Adipocyte (in vitro differentiated cells): ENCODE data around the gene TBL1X.

ENCODE experiments used
- DNase-seq: peaks from one replicate; pipeline ENCODE4 v3.0.0-alpha.2; 2015; ENCODE audit warnings: low read depth
- H3K27me3 ChIP-seq: replicated peaks from 2 replicates; pipeline ENCODE4 v1.7.0; 2013; ENCODE audit warnings: mild to moderate bottlenecking, low read length, moderate library complexity; ENCODE audit not compliant: control insufficient read depth, insufficient read depth
- H3K36me3 ChIP-seq: 2 replicates; pipeline ENCODE4 v1.7.0; 2013; ENCODE audit warnings: low read length, mild to moderate bottlenecking, moderate library complexity; ENCODE audit not compliant: control insufficient read depth, insufficient read depth, severe bottlenecking
- H3K4me1 ChIP-seq: 2 replicates; pipeline ENCODE4 v1.7.0; 2013; ENCODE audit warnings: mild to moderate bottlenecking, low read length, moderate library complexity; ENCODE audit not compliant: control insufficient read depth, insufficient read depth
- H3K4me3 ChIP-seq: 2 replicates; pipeline ENCODE4 v1.7.0; 2013; ENCODE audit warnings: mild to moderate bottlenecking, low read length, moderate library complexity
- H3K9ac ChIP-seq: 2 replicates; pipeline ENCODE4 v1.7.0; 2013; ENCODE audit warnings: mild to moderate bottlenecking, low read length, moderate library complexity
- H3K9me3 ChIP-seq: 2 replicates; pipeline ENCODE4 v1.7.0; 2013; ENCODE audit warnings: mild to moderate bottlenecking, low read length, moderate library complexity; ENCODE audit not compliant: control insufficient read depth

TBL1X gene

DNA sequence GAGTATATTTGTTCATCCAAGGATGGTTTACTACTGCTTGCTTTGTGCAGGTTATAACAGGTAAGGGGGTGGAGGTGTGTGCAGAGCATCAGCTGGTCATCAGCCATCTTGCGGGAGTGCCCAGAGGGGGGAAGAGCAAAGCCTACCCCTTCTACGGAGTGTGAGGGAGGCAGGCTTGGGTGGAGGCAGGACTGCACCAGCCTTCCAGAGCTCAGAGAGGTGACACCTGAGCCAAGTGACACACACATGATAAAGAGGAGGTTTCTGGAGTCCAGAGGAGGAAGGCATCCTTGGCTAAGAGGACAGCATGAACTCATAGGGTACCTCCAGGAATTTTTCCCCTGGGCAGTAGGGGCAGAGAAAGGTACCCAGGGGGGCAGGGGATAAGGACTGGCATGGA is 126.6 kb downstream of the TBL1X start:
- Histone ChIP-seq H3K36me3 (no peaks in the 10 kb centered on the region), H3K4me1 (peaks cover 2% of the 10 kb centered on the region), H3K9me3 (no peaks in the 10 kb centered on the region), H3K27me3 (no peaks in the 10 kb centered on the region), H3K4me3 (no peak overlapping the region), H3K9ac (no peak overlapping the region)
- no peak for DNase-seq

- no peaks in the 10 kb centered on the region for H3K27me3 ChIP-seq
- no peak overlapping the region for H3K9ac ChIP-seq
- no peak overlapping the region for H3K4me3 ChIP-seq
- peaks cover 2% of the 10 kb centered on the region for H3K4me1 ChIP-seq
- no peaks in the 10 kb centered on the region for H3K9me3 ChIP-seq
- H3K36me3 ChIP-seq: no peaks in the 10 kb centered on the region
- DNase-seq: no peak
These were observed 128.9 kb downstream of the TBL1X start for GRCh38 chrX:9593756-9594155.

DNA sequence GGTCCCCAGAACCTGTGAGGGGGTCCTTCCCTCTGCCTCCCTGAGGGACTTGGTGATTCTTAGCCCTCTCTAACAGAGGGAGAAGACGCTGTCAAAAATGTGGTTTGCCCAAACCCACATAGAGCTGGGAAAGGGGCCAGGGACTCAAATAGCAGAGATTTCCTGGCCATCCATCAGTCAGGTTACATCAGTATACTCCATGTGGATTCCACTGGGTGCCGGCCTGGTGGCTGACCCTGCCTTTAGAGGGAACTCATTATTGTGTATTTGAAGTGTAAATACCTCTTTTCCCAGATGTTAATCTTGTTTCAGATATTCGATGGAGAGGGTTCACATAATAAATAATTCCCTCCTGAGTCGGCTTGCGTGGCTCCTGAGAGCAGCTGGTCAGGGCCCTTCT is 130.3 kb downstream of the TBL1X start:
- no peaks in the 10 kb centered on the region for H3K9me3 ChIP-seq
- no peak overlapping the region for H3K9ac ChIP-seq
- peak; percentile 12 for DNase-seq
- no peaks in the 10 kb centered on the region for H3K36me3 ChIP-seq
- no peak overlapping the region for H3K4me3 ChIP-seq
- H3K27me3 ChIP-seq: no peaks in the 10 kb centered on the region
- H3K4me1 ChIP-seq: peaks cover 2% of the 10 kb centered on the region

- no peaks in the 10 kb centered on the region for H3K9me3 ChIP-seq
- peaks cover 2% of the 10 kb centered on the region for H3K4me1 ChIP-seq
- DNase-seq: no peak
- no peak overlapping the region for H3K4me3 ChIP-seq
- H3K9ac ChIP-seq: no peak overlapping the region
- no peaks in the 10 kb centered on the region for H3K36me3 ChIP-seq
- H3K27me3 ChIP-seq: no peaks in the 10 kb centered on the region
These were observed 132.0 kb downstream of the TBL1X start for GRCh38 chrX:9596837-9597236.

DNA sequence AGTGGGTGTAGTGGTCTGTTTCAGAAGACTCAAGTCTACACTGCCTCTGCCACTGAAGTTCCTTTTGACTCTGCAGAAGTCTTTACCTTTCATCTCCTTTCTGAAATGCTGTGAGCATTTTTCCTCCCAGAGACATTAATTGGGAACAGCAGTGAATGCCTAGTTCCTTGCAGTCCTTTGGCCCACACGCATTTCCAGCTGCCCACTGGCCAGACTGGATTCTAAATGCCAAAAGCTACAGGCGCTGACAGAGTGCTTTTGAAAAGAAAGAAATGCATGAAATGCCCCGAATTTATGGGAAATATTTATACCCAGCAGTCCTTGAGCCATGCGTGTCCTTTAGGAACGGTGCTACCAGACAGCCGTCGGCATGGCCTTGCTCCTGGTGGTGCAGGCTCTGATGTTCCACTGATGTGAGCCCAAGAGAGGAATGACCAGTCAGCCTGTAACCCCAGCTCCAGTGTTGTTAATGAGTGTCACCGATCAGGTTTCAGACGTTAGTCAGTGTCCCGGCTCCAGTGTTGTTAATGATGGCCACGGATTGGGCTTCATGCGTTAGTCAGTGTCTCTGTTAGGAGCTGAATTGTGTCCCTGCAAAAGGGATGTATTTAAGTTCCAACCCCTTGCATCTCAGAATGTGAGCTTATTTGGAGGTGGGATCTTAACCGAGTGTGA is 132.6 kb downstream of the TBL1X start:
- Histone ChIP-seq H3K27me3 (no peaks in the 10 kb centered on the region), H3K4me3 (no peak overlapping the region), H3K36me3 (no peaks in the 10 kb centered on the region), H3K4me1 (peaks cover 2% of the 10 kb centered on the region), H3K9ac (no peak overlapping the region), H3K9me3 (no peaks in the 10 kb centered on the region)
- peak; percentile 11 for DNase-seq

- peaks cover 2% of the 10 kb centered on the region for H3K4me1 ChIP-seq
- H3K9ac ChIP-seq: no peak overlapping the region
- no peak for DNase-seq
- H3K9me3 ChIP-seq: no peaks in the 10 kb centered on the region
- H3K4me3 ChIP-seq: no peak overlapping the region
- no peaks in the 10 kb centered on the region for H3K36me3 ChIP-seq
- H3K27me3 ChIP-seq: no peaks in the 10 kb centered on the region
These were observed 133.5 kb downstream of the TBL1X start for GRCh38 chrX:9598344-9598743.

DNA sequence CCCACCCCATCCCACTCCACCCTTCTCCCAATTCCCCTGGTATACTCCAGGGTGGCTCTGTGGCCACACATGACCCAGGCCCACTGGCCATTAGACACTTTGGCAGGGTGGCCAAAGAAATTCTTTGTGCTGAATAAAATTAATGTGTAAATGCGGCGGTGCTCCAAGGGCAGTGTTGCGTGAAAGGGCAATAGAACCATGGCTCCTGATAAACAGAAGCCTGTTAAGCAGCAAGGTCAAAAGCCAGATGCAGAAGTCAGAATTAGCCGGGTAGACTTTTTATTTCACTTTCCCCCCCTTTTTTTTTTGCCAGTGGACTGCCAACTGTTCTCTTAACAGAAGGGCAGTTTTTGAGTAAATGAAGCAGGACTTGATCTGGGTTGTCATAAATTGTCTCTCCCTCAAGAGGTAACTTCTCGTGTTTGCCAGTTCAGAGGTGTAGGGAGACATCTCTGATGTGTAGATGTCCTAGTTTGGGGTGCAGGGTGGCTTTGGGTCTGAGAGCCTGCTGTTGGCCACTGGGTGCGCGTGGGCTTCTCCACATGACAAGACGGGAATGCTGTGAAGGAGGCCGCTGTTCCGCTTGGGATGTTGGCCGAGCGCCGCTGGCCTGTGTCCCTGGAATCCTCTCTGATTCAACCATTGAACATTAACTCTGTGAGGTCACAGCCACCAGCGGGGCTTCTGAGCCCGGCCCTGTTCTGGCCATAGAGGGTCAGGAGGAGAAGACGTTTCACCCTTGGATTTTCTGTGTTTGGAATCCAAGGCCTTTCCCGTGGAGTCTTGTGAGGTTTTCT is 139.5 kb downstream of the TBL1X start:
- Histone ChIP-seq H3K36me3 (no peaks in the 10 kb centered on the region), H3K27me3 (no peaks in the 10 kb centered on the region), H3K9ac (no peak overlapping the region), H3K4me1 (peaks cover 4% of the 10 kb centered on the region), H3K9me3 (no peaks in the 10 kb centered on the region), H3K4me3 (peak overlapping the region; percentile 14)
- no peak for DNase-seq

DNA sequence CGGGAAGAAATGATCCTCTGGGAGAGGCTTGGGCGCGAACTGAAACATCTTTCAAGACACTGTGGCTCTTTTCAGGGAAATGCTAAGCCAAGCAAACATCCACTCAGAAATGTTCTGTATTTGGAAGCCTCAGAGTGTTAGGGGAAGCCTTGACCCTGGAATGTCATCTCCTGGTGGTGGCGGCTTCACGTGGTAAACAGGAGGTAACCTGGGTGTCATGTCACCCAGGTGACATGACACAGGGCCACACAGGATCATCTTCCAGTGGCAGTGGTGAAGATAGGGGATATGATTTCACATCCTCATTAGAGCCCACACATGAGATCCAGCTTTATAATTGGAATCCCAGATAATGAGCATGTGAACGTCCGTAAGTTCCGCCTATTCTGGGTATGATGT is 140.0 kb downstream of the TBL1X start:
- Histone ChIP-seq H3K27me3 (no peaks in the 10 kb centered on the region), H3K4me1 (peaks cover 4% of the 10 kb centered on the region), H3K9ac (no peak overlapping the region), H3K4me3 (peak overlapping the region; percentile 14), H3K9me3 (no peaks in the 10 kb centered on the region), H3K36me3 (no peaks in the 10 kb centered on the region)
- DNase-seq: no peak

GRCh38 chrX:9605484-9605883 is 140.6 kb downstream of the TBL1X start:
- no peaks in the 10 kb centered on the region for H3K9me3 ChIP-seq
- no peak overlapping the region for H3K4me3 ChIP-seq
- peaks cover 4% of the 10 kb centered on the region for H3K4me1 ChIP-seq
- no peaks in the 10 kb centered on the region for H3K27me3 ChIP-seq
- H3K36me3 ChIP-seq: no peaks in the 10 kb centered on the region
- DNase-seq: no peak
- H3K9ac ChIP-seq: no peak overlapping the region

DNA sequence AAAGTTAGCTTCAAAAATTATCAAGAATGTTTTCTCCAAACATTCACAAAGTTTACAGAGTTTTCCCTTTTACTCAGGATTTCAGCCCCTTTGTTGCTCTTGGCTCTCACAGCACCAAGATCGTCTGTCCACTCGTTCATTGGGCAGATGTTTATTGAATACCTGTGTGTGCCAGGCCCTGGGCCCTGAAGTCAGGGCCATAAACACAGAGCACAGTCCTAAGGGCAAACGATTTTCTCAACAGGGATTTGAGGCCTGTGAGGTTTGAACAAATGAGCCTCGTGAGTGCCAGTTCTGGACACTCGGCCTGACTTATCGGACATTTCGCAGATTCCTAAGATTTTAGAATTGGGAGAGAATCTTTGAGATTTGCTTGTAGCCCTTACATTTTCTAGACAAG is 142.1 kb downstream of the TBL1X start:
- Histone ChIP-seq H3K9me3 (no peaks in the 10 kb centered on the region), H3K4me1 (peaks cover 10% of the 10 kb centered on the region), H3K4me3 (no peak overlapping the region), H3K36me3 (no peaks in the 10 kb centered on the region), H3K27me3 (no peaks in the 10 kb centered on the region), H3K9ac (no peak overlapping the region)
- DNase-seq: no peak

DNA sequence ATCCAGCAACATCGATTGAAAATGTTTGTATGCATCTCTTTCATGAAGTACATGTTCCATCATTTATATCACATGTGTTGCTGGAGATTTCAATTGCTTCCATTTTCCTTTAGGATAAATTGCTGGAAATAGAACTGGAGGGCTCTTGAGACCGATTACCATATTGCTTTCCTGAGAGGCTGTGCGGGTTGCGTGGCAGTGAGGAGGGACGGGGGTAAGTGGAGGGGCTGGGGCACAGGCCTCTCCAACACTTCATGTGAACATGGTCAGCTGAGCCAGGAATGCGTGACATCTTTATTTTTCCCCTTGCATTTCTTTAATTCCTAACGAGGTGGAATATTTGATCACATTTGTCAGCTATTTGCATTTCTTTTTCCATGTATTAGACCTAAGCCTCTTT is 144.6 kb downstream of the TBL1X start:
- Histone ChIP-seq H3K9me3 (no peaks in the 10 kb centered on the region), H3K4me3 (no peak overlapping the region), H3K4me1 (peaks cover 6% of the 10 kb centered on the region), H3K9ac (no peak overlapping the region), H3K36me3 (no peaks in the 10 kb centered on the region), H3K27me3 (no peaks in the 10 kb centered on the region)
- DNase-seq: no peak
